Lower leg skin (tissue), 3 donors: ENCODE data around the gene SUGCT.

ENCODE experiments used
- CTCF ChIP-seq, 3 donors: fragments of 450-650 bp; IDR thresholded peaks; one replicate each; pipeline ENCODE4 v1.5.1; 2016; ENCODE audit warnings: antibody characterized with exemption in 3 of 3, mild to moderate bottlenecking in 3 of 3, moderate library complexity in 2 of 3
- POLR2A ChIP-seq, 2 donors: fragments of 450-650 bp; IDR thresholded peaks; one replicate each; pipeline ENCODE4 v1.6.1; 2016 to 2017; ENCODE audit warnings: antibody characterized with exemption in 2 of 2, mild to moderate bottlenecking in 1 of 2, moderate library complexity in 1 of 2

- no peak for TF ChIP-seq CTCF (IDR thresholded peaks at IDR 0.05)
- TF ChIP-seq POLR2A (IDR thresholded peaks at IDR 0.05): no peak
Measured at GRCh38 chr7:40482845-40483244, 348.0 kb downstream of the SUGCT start.
